GM23338 (cell line): ENCODE results near the gene RHOT1. TPM values are rescaled to one million over a fixed set of nuclear protein-coding genes. Genes with fewer than 3 reads are reported as not detected.
A peak's percentile ranks its signal among the peaks of the same experiment; 100 is the strongest.

Source experiments
- ATAC-seq: fragments of 200-7000 bp; cut with Tn5 transposase; 3 replicates; pipeline ENCODE4 v1.9.1; 2020
- DNase-seq: peaks from one replicate; pipeline ENCODE4 v3.0.0-alpha.2; 2015; ENCODE audit warnings: low spot score
- H2AFZ ChIP-seq: fragments of 200-600 bp; sonication (generic); 2 replicates; pipeline ENCODE4 v1.8.0; 2016; ENCODE audit warnings: antibody characterized with exemption, mild to moderate bottlenecking, moderate library complexity
- H3F3A ChIP-seq: fragments of 200-600 bp; sonication (generic); replicated peaks from 2 replicates; pipeline ENCODE4 v1.8.0; 2017; ENCODE audit warnings: antibody characterized with exemption, mixed run types, low read depth
- H3K27ac ChIP-seq: fragments of 200-600 bp; sonication (generic); 2 replicates; pipeline ENCODE4 v1.6.1; 2016; ENCODE audit warnings: low read depth
- H3K27me3 ChIP-seq: fragments of 200-600 bp; sonication (generic); 2 replicates; pipeline ENCODE4 v1.8.0; 2016; ENCODE audit warnings: mild to moderate bottlenecking, mixed run types, moderate library complexity; ENCODE audit not compliant: insufficient read depth
- H3K36me3 ChIP-seq: fragments of 200-600 bp; sonication (generic); 2 replicates; pipeline ENCODE4 v1.8.0; 2016; ENCODE audit warnings: mild to moderate bottlenecking; ENCODE audit not compliant: insufficient read depth
- H3K4me1 ChIP-seq: fragments of 200-600 bp; sonication (generic); 2 replicates; pipeline ENCODE4 v1.8.0; 2016; ENCODE audit warnings: mild to moderate bottlenecking, moderate library complexity; ENCODE audit not compliant: insufficient read depth
- H3K4me2 ChIP-seq: fragments of 200-600 bp; sonication (generic); 2 replicates; pipeline ENCODE4 v1.7.1; 2017; ENCODE audit warnings: mixed run types
- H3K4me3 ChIP-seq: fragments of 200-600 bp; sonication (generic); 2 replicates; pipeline ENCODE4 v1.6.1; 2016; ENCODE audit warnings: mixed run types
- H3K79me2 ChIP-seq: fragments of 200-600 bp; sonication (generic); replicated peaks from 2 replicates; pipeline ENCODE4 v1.8.0; 2017; ENCODE audit warnings: mild to moderate bottlenecking; ENCODE audit not compliant: insufficient read depth
- H3K9me2 ChIP-seq: fragments of 200-600 bp; sonication (generic); 2 replicates; pipeline ENCODE4 v1.8.0; 2017; ENCODE audit not compliant: insufficient read depth
- H4K20me1 ChIP-seq: fragments of 200-600 bp; sonication (generic); replicated peaks from 2 replicates; pipeline ENCODE4 v1.8.0; 2017; ENCODE audit warnings: mild to moderate bottlenecking; ENCODE audit not compliant: insufficient read depth
- H3K27ac Mint-ChIP-seq: 2 replicates; pipeline ENCODE4 v1.8.0; 2020; ENCODE audit warnings: inconsistent platforms, mild to moderate bottlenecking, moderate library complexity, mixed read lengths
- H3K27me3 Mint-ChIP-seq: 3 replicates; pipeline ENCODE4 v1.8.0; 2022; ENCODE audit warnings: low read depth, mild to moderate bottlenecking, moderate library complexity, mixed read lengths, inconsistent platforms; ENCODE audit not compliant: insufficient read depth, poor library complexity
- H3K36me3 Mint-ChIP-seq: 3 replicates; pipeline ENCODE4 v1.8.0; 2021; ENCODE audit warnings: low read depth, mild to moderate bottlenecking, inconsistent platforms, moderate library complexity, mixed read lengths
- H3K4me1 Mint-ChIP-seq: 3 replicates; pipeline ENCODE4 v1.8.0; 2020; ENCODE audit warnings: mild to moderate bottlenecking, inconsistent platforms, mixed read lengths
- H3K4me3 Mint-ChIP-seq: 3 replicates; pipeline ENCODE4 v1.8.0; 2021; ENCODE audit warnings: moderate library complexity, mild to moderate bottlenecking, inconsistent platforms, mixed read lengths
- H3K9me3 Mint-ChIP-seq: 3 replicates; pipeline ENCODE4 v1.8.0; 2020; ENCODE audit warnings: moderate library complexity, mild to moderate bottlenecking, inconsistent platforms, mixed read lengths
- CTCF ChIP-seq, 2 experiments: fragments of 200-600 bp in 1 of 2; sonication (generic) in 1 of 2; conservative IDR thresholded peaks; 2 replicates each; pipeline versions ENCODE4 v1.5.1 to v1.6.1; 2016 to 2017; ENCODE audit warnings: antibody characterized with exemption in 2 of 2, low read depth in 2 of 2, mild to moderate bottlenecking in 2 of 2, moderate library complexity in 1 of 2
- ETS1 ChIP-seq: IDR thresholded peaks from 2 replicates; pipeline ENCODE4 v1.6.1; 2016; ENCODE audit warnings: antibody characterized with exemption
- NANOG ChIP-seq: IDR thresholded peaks from 2 replicates; pipeline ENCODE4 v1.6.1; 2016; ENCODE audit warnings: antibody characterized with exemption, borderline replicate concordance
- REST ChIP-seq: IDR thresholded peaks from one replicate; pipeline ENCODE4 v1.6.1; 2018; ENCODE audit warnings: antibody characterized with exemption; ENCODE audit not compliant: unreplicated experiment
- STAT1 ChIP-seq: IDR thresholded peaks from one replicate; pipeline ENCODE4 v1.6.1; 2016; ENCODE audit warnings: antibody characterized with exemption; ENCODE audit not compliant: unreplicated experiment
- ZNF331 ChIP-seq: fragments of 250-450 bp; sonication (Bioruptor Pico); IDR thresholded peaks from 2 replicates; pipeline ENCODE4 v1.5.0; 2020; ENCODE audit warnings: low read depth, mild to moderate bottlenecking, moderate library complexity
- polyA plus RNA-seq: library from polyadenylated mRNA; unstranded; fragments of >200 nt; fragmentation: Nextera tagmentation; extraction: Ambion mirVana; gene quantifications from 2 replicates; pipeline ENCODE4 v1.2.1, GENCODE V29; 2016
- total RNA-seq: library from RNA; depleted of rRNA; stranded (reverse); fragments of >200 nt; shearing (Covaris generic); gene quantifications from 2 replicates; pipeline ENCODE4 v1.2.3, GENCODE V29; 2014

Gene RHOT1
- total and polyA plus RNA-seq, 2 experiments from 2014 or later = 40.8 to 53.5 TPM

- Histone ChIP-seq H2AFZ (0 out of 2 replicates have a peak overlapping the region, but pooled peaks have one; percentile 5), H3K27ac (no peak overlapping the region), H3K79me2 (no peaks in the 10 kb centered on the region), H3K9me2 (no peaks in the 10 kb centered on the region), H3K36me3 (no peaks in the 10 kb centered on the region), H3K4me2 (no peak overlapping the region), H3K27me3 (no peaks in the 10 kb centered on the region), H4K20me1 (no peaks in the 10 kb centered on the region), H3K4me3 (no peak overlapping the region), H3K4me1 (peaks cover 21% of the 10 kb centered on the region), H3F3A (peaks cover 4% of the 10 kb centered on the region; the same call in 1 of the 2 replicates)
- Mint-ChIP-seq H3K9me3 (no peaks in the 10 kb centered on the region), H3K27me3 (peaks cover 18% of the 10 kb centered on the region), H3K4me3 (no peak overlapping the region; the same call in 2 of the 3 replicates), H3K4me1 (peaks cover 30% of the 10 kb centered on the region), H3K36me3 (no peaks in the 10 kb centered on the region), H3K27ac (no peak overlapping the region)
- ATAC-seq = peak; percentile 34; the same call in 2 of the 3 replicates
- TF ChIP-seq ETS1 = no peak
- TF ChIP-seq CTCF (conservative IDR thresholded peaks at IDR 0.05; ENCODE audit: low read depth in 2 of 2) = 0 out of 4 replicates have a peak, but pooled peaks of 1 of the 2 experiments have one; percentile 12
- DNase-seq = peak; percentile 34
These were observed 40.1 kb upstream of the RHOT1 start for GRCh38 chr17:32102172-32102571.

GRCh38 chr17:32102646-32103186 is 39.6 kb upstream of the RHOT1 start:
- no peaks in the 10 kb centered on the region for H3K9me2 ChIP-seq
- no peaks in the 10 kb centered on the region for H3K36me3 ChIP-seq
- H3K9me3 Mint-ChIP-seq = no peaks in the 10 kb centered on the region
- H3K36me3 Mint-ChIP-seq = no peaks in the 10 kb centered on the region
- H3K79me2 ChIP-seq = no peaks in the 10 kb centered on the region
- no peak overlapping the region for H3K4me3 ChIP-seq
- no peaks in the 10 kb centered on the region for H4K20me1 ChIP-seq
- no peaks in the 10 kb centered on the region for H3K27me3 ChIP-seq
- DNase-seq (no peak), ATAC-seq (no peak)
- H3K27ac ChIP-seq = no peak overlapping the region
- H3K27ac Mint-ChIP-seq = no peak overlapping the region
- TF ChIP-seq ZNF331 (CRISPR knock-in tag) = no peak
- TF ChIP-seq NANOG = no peak
- no peak for TF ChIP-seq STAT1
- TF ChIP-seq REST = no peak
- peaks cover 4% of the 10 kb centered on the region; the same call in 1 of the 2 replicates for H3F3A ChIP-seq
- H3K27me3 Mint-ChIP-seq = peaks cover 18% of the 10 kb centered on the region
- peaks cover 23% of the 10 kb centered on the region for H3K4me1 ChIP-seq
- H3K4me1 Mint-ChIP-seq = peaks cover 36% of the 10 kb centered on the region
- H3K4me3 Mint-ChIP-seq = no peak overlapping the region
- 0 out of 2 replicates have a peak overlapping the region, but pooled peaks have one; percentile 5 for H2AFZ ChIP-seq
- no peak overlapping the region for H3K4me2 ChIP-seq
